BLaER1 (cell line): ENCODE results near the gene KRT75.

Experiments
- H3K27ac ChIP-seq: shearing (Covaris generic); formaldehyde crosslinking; 2 replicates; pipeline ENCODE4 v1.8.1; 2022
- H3K27me3 ChIP-seq: shearing (Covaris generic); formaldehyde crosslinking; 2 replicates; pipeline ENCODE4 v1.8.1; 2022
- H3K36me3 ChIP-seq: shearing (Covaris generic); formaldehyde crosslinking; 2 replicates; pipeline ENCODE4 v1.8.1; 2022
- H3K4me1 ChIP-seq: shearing (Covaris generic); formaldehyde crosslinking; 2 replicates; pipeline ENCODE4 v1.8.1; 2022
- H3K4me2 ChIP-seq: shearing (Covaris generic); formaldehyde crosslinking; 2 replicates; pipeline ENCODE4 v1.8.1; 2022
- H3K4me3 ChIP-seq: shearing (Covaris generic); formaldehyde crosslinking; 2 replicates; pipeline ENCODE4 v1.8.1; 2022
- H3K9ac ChIP-seq: shearing (Covaris generic); formaldehyde crosslinking; 2 replicates; pipeline ENCODE4 v1.8.1; 2022
- H3K9me3 ChIP-seq: shearing (Covaris generic); formaldehyde crosslinking; 2 replicates; pipeline ENCODE4 v1.8.1; 2022
- H4K20me1 ChIP-seq: shearing (Covaris generic); formaldehyde crosslinking; 2 replicates; pipeline ENCODE4 v1.8.1; 2022
- Cebpa-rat ChIP-seq: shearing (Covaris generic); IDR thresholded peaks from 2 replicates; pipeline ENCODE4 v1.8.1; 2022

Gene KRT75

DNA sequence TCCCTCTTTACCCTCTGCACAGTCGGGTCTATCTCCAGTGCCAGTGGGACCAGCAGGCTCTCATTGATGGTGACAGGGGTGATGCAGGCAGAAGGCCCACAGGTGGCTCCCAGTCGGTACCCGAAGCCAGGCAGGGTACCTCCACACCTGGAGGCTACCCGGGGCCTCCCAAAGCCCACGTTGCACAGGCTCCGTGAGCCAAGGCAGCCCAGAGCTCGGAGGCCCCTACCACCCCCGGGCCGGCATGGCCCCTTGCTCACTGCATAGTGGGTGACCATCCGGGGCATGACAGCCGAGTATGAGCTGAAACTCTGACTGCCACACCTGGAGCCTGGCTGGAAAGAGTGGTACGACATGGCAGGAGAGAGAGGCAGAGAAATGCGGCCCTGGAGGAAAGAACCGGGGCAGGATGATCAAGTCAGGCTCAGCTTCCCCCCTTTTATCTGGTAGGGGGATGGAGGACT lies 28.2 kb downstream of the KRT75 start, which contains the start of gene KRT82:
Gene KRT82 (minus strand): TSS at position 414 of the 464 bp plus-strand sequence. CDS start 58 bp downstream, at position 356.
- Histone ChIP-seq H3K27ac (no peak within 1 kb of the TSS), H3K36me3 (no peaks in the 10 kb centered on the region), H3K4me2 (no peak within 1 kb of the TSS), H4K20me1 (no peaks in the 10 kb centered on the region), H3K27me3 (no peaks in the 10 kb centered on the region), H3K9ac (no peak within 1 kb of the TSS), H3K4me3 (no peak within 1 kb of the TSS), H3K4me1 (no peaks in the 10 kb centered on the region), H3K9me3 (no peaks in the 10 kb centered on the region)
- no peak for TF ChIP-seq Cebpa-rat

DNA sequence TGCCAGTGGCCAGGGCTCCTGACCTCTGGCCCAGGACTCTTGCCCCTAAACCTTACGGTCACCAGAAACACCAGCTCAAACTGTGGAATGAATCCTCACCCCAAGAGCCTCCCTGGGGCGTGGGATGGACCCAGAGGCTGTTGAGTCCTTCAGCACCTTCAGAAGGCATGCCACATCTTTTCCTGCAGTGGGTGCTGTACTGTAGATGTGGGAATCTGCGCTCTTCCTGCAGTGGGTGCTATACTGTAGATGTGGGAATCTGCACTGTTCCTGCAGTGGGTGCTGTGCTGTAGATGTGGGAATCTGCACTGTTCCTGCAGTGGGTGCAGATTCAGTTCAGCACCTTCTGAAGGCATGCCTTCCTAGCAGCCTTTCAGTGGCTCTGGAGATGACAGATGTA lies 29.2 kb downstream of the KRT75 start:
- Histone ChIP-seq H3K4me3 (no peak overlapping the region), H3K36me3 (no peaks in the 10 kb centered on the region), H3K4me2 (no peak overlapping the region), H3K4me1 (no peaks in the 10 kb centered on the region), H3K9ac (no peak overlapping the region), H4K20me1 (no peaks in the 10 kb centered on the region), H3K9me3 (no peaks in the 10 kb centered on the region), H3K27ac (no peak overlapping the region), H3K27me3 (no peaks in the 10 kb centered on the region)
- TF ChIP-seq Cebpa-rat, result no peak

DNA sequence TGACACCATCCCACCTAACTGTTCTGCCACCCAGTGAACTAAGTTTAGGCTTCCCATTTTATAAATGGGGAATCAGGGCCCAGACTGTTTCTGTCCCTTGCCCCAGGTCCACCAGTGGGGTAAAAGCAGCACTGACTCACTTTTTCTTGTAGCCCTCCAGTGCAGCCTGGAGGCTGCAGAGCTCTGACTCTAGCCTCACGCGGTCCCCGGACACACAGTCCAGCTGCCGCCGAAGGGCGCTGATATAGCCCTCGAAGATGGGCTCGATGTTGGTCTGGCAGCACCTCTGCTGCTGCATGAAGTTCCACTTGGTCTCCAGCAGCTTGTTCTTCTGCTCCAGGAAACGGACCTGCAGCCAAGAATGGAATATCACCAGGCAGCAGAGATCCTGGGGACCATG lies 30.6 kb downstream of the KRT75 start:
- no peak overlapping the region for H3K9ac ChIP-seq
- H4K20me1 ChIP-seq, result no peaks in the 10 kb centered on the region
- no peak overlapping the region for H3K4me3 ChIP-seq
- no peak for TF ChIP-seq Cebpa-rat
- no peak overlapping the region for H3K4me2 ChIP-seq
- H3K27me3 ChIP-seq, result no peaks in the 10 kb centered on the region
- H3K4me1 ChIP-seq, result no peaks in the 10 kb centered on the region
- H3K36me3 ChIP-seq, result no peaks in the 10 kb centered on the region
- no peaks in the 10 kb centered on the region for H3K9me3 ChIP-seq
- H3K27ac ChIP-seq, result no peak overlapping the region

DNA sequence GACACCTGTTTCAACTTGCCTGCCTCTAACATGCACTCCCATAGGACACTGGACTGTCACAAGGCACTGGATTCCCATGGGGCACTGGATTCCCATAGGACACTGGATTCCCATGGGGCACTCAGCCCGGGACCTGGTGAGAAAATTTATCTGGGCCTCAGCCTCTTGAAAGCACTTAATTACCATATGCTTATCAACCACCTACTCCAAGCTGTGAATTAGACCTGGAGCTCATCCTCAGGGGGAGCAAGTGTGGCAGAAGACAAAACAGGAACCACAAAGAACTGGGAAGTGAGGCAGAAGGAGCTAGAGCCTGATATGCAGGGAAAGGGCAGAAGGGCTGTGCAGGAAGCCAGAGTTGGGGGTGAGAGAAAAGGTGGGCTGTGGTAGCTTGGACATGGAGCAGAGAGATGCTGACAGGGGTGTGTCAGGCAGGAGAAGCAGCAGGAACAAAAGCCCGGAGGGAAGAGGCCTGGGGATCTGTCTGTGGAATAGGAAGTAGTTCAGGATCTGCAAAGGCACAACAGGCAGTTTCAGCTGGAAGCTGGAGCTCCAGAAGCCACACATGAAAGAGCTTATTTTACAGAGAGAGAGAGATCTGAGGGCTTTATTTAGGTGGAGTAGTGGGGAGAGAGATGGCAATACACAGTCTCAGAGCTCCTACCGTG lies 31.2 kb downstream of the KRT75 start:
- H3K4me2 ChIP-seq, result no peak overlapping the region
- H3K4me1 ChIP-seq, result no peaks in the 10 kb centered on the region
- no peaks in the 10 kb centered on the region for H3K27me3 ChIP-seq
- no peaks in the 10 kb centered on the region for H4K20me1 ChIP-seq
- no peaks in the 10 kb centered on the region for H3K36me3 ChIP-seq
- no peak overlapping the region for H3K4me3 ChIP-seq
- no peak overlapping the region for H3K27ac ChIP-seq
- H3K9me3 ChIP-seq, result no peaks in the 10 kb centered on the region
- TF ChIP-seq Cebpa-rat, result no peak
- no peak overlapping the region for H3K9ac ChIP-seq

DNA sequence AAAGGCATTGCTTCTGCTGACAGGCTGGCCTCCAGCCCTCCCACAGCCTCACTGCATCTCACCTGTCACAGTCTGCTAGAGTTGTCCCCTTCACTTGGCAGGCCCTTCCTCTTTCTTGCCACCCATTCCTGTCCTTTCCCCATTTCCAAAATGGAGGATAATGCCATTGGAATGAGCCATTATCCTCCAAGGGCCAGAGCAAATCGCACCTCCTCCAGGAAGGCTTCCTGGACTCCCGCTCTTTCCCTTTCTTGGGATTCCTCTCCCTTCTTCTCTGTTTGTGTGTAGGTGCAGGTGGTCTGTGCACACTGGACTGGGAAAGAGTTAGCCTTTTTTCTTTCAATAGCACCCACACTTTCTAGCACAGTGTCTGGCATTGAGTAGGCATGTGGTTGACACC lies 31.8 kb downstream of the KRT75 start:
- Histone ChIP-seq H3K4me2 (no peak overlapping the region), H3K4me1 (no peaks in the 10 kb centered on the region), H3K9me3 (no peaks in the 10 kb centered on the region), H3K27me3 (no peaks in the 10 kb centered on the region), H3K36me3 (no peaks in the 10 kb centered on the region), H3K9ac (no peak overlapping the region), H3K4me3 (no peak overlapping the region), H4K20me1 (no peaks in the 10 kb centered on the region), H3K27ac (no peak overlapping the region)
- TF ChIP-seq Cebpa-rat, result no peak

DNA sequence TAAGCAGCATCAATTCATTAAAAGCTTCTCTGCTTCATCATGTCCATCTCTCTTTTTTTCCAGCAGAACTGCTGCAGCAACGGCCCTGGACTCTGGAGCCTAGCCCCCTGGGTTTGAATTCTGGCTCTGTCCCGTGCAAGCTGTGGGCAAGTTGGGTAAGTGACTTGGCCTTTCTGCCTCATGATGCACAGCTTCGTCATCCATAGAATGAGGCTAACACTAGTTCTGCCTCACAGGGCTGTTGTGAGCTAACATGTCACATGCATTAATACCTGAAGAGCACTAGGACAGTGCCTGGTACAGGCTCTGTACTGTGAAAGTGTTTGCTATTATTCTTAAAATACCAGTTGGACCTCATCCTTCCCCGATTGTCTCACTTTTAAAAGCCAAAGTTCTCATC lies 32.2 kb downstream of the KRT75 start:
- Histone ChIP-seq H4K20me1 (no peaks in the 10 kb centered on the region), H3K4me1 (no peaks in the 10 kb centered on the region), H3K27ac (no peak overlapping the region), H3K4me3 (no peak overlapping the region), H3K27me3 (no peaks in the 10 kb centered on the region), H3K4me2 (no peak overlapping the region), H3K9ac (no peak overlapping the region), H3K36me3 (no peaks in the 10 kb centered on the region), H3K9me3 (no peaks in the 10 kb centered on the region)
- no peak for TF ChIP-seq Cebpa-rat

DNA sequence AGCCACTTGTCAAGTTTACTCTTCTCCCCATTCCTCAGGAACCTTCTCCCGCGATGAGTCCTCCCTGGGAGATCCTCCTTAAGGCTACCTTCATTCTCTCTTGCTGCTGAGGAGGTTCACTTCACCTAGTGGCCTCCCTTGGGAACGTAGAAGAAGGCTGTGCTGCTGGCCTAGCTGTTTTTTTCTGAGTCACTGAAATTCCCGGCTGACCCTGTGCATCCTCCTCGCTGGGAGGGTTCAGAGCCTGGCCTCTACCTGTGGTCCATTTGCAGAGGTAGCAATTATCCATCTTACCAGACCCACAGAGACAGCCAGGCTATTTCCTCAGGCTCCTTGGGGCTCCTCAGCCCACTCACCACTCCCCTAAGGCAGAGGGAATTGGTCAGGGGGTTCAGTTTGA lies 32.6 kb downstream of the KRT75 start:
- Histone ChIP-seq H3K36me3 (no peaks in the 10 kb centered on the region), H4K20me1 (no peaks in the 10 kb centered on the region), H3K9ac (no peak overlapping the region), H3K4me3 (no peak overlapping the region), H3K4me1 (no peaks in the 10 kb centered on the region), H3K27ac (no peak overlapping the region), H3K9me3 (no peaks in the 10 kb centered on the region), H3K27me3 (no peaks in the 10 kb centered on the region), H3K4me2 (no peak overlapping the region)
- no peak for TF ChIP-seq Cebpa-rat

DNA sequence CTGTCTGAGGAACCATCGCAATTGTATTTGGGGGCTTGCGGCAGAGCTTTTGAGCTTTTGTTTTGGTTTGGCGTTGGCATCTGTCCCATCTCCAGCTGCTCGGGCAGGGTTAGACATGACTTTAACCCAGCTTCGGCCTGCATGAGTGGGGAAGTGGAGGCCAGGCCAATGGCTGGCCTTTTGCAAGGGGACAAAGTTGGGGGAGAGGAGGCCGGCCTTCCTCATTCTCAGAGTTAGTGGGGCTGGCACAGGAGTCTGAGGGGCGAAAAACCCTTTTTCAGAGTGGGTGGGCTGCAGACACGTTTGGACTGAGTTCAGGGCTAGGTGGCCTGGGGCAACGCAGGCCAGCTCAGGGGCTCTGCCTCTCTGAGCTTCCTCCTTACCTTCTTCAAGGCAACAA lies 33.3 kb downstream of the KRT75 start:
- Histone ChIP-seq H3K36me3 (no peaks in the 10 kb centered on the region), H4K20me1 (no peaks in the 10 kb centered on the region), H3K9me3 (no peaks in the 10 kb centered on the region), H3K4me2 (no peak overlapping the region), H3K9ac (no peak overlapping the region), H3K4me3 (no peak overlapping the region), H3K27me3 (no peaks in the 10 kb centered on the region), H3K27ac (no peak overlapping the region), H3K4me1 (no peaks in the 10 kb centered on the region)
- TF ChIP-seq Cebpa-rat, result no peak

DNA sequence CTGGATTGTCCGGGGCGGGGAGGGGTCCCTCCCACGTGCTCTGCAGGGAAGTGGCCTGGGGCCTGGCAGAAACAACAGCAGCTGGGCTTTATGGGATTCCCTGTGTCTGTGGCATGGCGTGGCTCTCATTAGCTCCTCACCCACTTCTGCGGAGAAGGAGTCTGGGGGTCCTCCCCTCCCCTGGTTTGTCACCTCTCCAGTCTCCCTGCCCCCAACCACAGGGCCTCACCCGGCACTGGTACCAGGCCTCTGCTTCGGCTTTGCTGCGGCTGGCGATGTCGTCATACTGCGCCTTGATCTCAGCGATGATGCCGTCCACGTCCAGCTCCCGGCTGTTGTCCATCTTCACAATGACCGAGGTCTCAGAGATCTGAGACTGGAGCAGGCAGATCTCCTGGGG lies 34.4 kb downstream of the KRT75 start:
- Histone ChIP-seq H3K4me3 (no peak overlapping the region), H4K20me1 (no peaks in the 10 kb centered on the region), H3K4me1 (no peaks in the 10 kb centered on the region), H3K4me2 (no peak overlapping the region), H3K27me3 (no peaks in the 10 kb centered on the region), H3K27ac (no peak overlapping the region), H3K36me3 (no peaks in the 10 kb centered on the region), H3K9me3 (no peaks in the 10 kb centered on the region), H3K9ac (no peak overlapping the region)
- TF ChIP-seq Cebpa-rat, result no peak

DNA sequence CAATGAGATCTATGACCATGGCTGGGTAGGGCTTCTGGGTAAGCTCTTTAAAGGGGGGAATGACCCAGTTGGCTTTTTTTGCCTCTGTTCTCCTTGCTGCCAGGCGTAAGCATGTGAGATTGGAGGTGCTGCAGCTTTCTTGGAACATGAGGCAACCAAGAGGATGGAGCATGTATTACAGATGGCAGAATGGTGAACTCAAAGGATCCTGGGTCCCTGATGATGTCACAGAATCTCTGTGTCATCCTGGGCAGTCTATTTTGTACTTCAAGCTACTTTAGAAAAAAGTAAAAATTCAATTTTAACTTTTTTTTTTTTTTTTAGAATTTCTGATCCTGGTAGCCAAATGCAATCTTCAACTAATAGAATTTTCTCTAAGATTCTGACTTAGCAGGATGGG lies 36.0 kb downstream of the KRT75 start:
- no peak overlapping the region for H3K4me2 ChIP-seq
- 0 out of 2 replicates have a peak, but pooled peaks cover 4% of the 10 kb centered on the region for H3K4me1 ChIP-seq
- TF ChIP-seq Cebpa-rat, result no peak
- no peak overlapping the region for H3K27ac ChIP-seq
- H3K4me3 ChIP-seq, result no peak overlapping the region
- no peaks in the 10 kb centered on the region for H3K36me3 ChIP-seq
- no peaks in the 10 kb centered on the region for H3K9me3 ChIP-seq
- H3K9ac ChIP-seq, result no peak overlapping the region
- no peaks in the 10 kb centered on the region for H4K20me1 ChIP-seq
- no peaks in the 10 kb centered on the region for H3K27me3 ChIP-seq

DNA sequence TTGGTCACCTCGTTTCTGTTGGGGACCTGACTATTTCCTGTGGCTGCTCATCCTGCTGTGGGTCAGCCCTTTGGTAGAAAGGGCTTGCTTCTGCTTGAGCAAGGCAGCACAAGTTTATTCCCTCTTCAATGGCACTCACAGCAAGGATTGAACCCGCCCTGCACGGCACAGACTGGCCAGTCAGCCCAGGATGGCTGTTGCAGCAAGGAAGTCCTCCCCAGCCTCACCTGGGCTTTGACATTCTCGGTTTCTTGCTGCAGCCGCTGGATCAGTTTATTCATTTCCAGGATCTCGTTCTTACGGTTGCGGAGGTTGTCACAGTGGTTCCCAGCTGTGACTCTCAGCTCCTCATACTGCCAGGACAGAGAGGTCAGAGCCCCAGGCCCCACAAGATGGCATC lies 37.5 kb downstream of the KRT75 start:
- no peaks in the 10 kb centered on the region for H4K20me1 ChIP-seq
- no peak overlapping the region for H3K4me2 ChIP-seq
- no peaks in the 10 kb centered on the region for H3K36me3 ChIP-seq
- H3K27ac ChIP-seq, result no peak overlapping the region
- H3K4me3 ChIP-seq, result no peak overlapping the region
- H3K9me3 ChIP-seq, result no peaks in the 10 kb centered on the region
- H3K9ac ChIP-seq, result no peak overlapping the region
- H3K27me3 ChIP-seq, result no peaks in the 10 kb centered on the region
- no peak for TF ChIP-seq Cebpa-rat
- peaks cover 12% of the 10 kb centered on the region for H3K4me1 ChIP-seq
